Measurements from ENCODE around the gene TBCEL. TPM values are rescaled to one million over a fixed set of nuclear protein-coding genes. Genes with fewer than 3 reads are reported as not detected.

Gene TBCEL
- polyA plus RNA-seq, 1 donor (not counting 4 experiments of a cell fraction or from before 2014, with no cell fraction given): 15.1 TPM

DNA sequence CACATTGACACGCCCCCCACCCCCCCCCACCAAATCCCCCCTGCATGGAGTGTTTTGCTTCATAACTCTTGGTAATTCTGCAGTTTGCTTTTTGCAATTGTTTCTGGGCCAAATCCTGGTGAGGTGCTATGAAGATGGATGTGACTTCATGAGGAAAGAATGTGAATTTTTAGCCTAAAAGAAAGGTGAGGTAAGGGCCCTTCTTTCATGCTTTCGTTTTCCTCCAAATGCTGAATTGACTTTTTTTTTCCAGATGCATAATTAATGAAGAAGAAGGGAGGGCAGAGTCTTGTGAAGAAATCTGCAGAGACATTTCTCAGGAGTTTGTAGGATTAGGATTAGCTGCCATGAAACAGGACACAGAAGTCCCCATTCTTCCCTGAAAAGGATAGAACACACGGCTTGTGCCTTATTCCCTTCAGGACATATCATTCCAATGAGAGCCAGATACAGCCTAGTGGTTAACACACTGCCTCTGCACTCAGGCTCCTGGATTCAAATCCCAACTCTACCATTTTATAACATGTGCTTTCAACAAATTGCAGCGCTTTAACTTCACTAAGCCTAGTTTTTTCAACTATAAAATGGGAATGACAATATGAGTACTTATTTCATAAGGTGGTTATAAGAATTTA is 19.6 kb upstream of the TBCEL start:
- Histone ChIP-seq H3K79me2 (ENCODE audit: control insufficient read depth, insufficient read depth, low read length) (no peaks in the 10 kb centered on the region), H3K36me3 (ENCODE audit: control insufficient read depth in 2 of 2, extremely low read depth in 1 of 2, insufficient read depth in 2 of 2, low read length in 2 of 2) (no peaks in the 10 kb centered on the region), H3K4me1 (ENCODE audit: control insufficient read depth, extremely low read depth, insufficient read depth, low read length) (no peaks in the 10 kb centered on the region), H3K9ac (ENCODE audit: control insufficient read depth, extremely low read depth, insufficient read depth, low read length) (no peak overlapping the region), H3K4me2 (ENCODE audit: control insufficient read depth, extremely low read depth, insufficient read depth, low read depth, low read length) (no peak overlapping the region), H3K9me1 (ENCODE audit: control insufficient read depth, extremely low read depth, insufficient read depth, low read length) (no peaks in the 10 kb centered on the region), H3K27ac (ENCODE audit: control insufficient read depth, insufficient read depth, low read length) (no peak overlapping the region), H4K20me1 (ENCODE audit: control insufficient read depth, extremely low read depth, insufficient read depth, low read length) (no peaks in the 10 kb centered on the region), H3K27me3 (ENCODE audit: control insufficient read depth, extremely low read depth, insufficient read depth, low read length) (no peaks in the 10 kb centered on the region), H3K9me3 (ENCODE audit: control insufficient read depth, low read depth, low read length) (no peaks in the 10 kb centered on the region), H3K4me3 (ENCODE audit: control insufficient read depth in 2 of 3, extremely low read depth in 1 of 3, insufficient read depth in 2 of 3, low read depth in 1 of 3, low read length in 3 of 3) (no peak overlapping the region), H2AFZ (ENCODE audit: control insufficient read depth, low read length) (no peak overlapping the region)
- dilution Hi-C loops (cut with MboI; ENCODE audit: extremely low pct_ligation_motif_present, low sequenced_read_pairs): no loop called here
- FAIRE-seq (no peak), DNase-seq (ENCODE audit: low read depth, low spot score) (no peak)
- TF ChIP-seq CTCF (optimal IDR thresholded peaks at IDR 0.05 in 1 of 3, IDR thresholded peaks at IDR 0.05 in 1 of 3, conservative IDR thresholded peaks at IDR 0.05 in 1 of 3; ENCODE audit: extremely low read depth in 1 of 3, insufficient read depth in 2 of 3, low read length in 3 of 3) (no peak), EZH2 (IDR thresholded peaks at IDR 0.05; ENCODE audit: low read length) (no peak)

GRCh38 chr11:121006922-121007321 is 17.0 kb upstream of the TBCEL start:
- Histone ChIP-seq H3K9ac (ENCODE audit: control insufficient read depth, extremely low read depth, insufficient read depth, low read length) (no peak overlapping the region), H3K9me3 (ENCODE audit: control insufficient read depth, low read depth, low read length) (no peaks in the 10 kb centered on the region), H3K4me1 (ENCODE audit: control insufficient read depth, extremely low read depth, insufficient read depth, low read length) (no peaks in the 10 kb centered on the region), H3K27ac (ENCODE audit: control insufficient read depth, insufficient read depth, low read length) (no peak overlapping the region), H3K36me3 (ENCODE audit: control insufficient read depth in 2 of 2, extremely low read depth in 1 of 2, insufficient read depth in 2 of 2, low read length in 2 of 2) (no peaks in the 10 kb centered on the region), H3K79me2 (ENCODE audit: control insufficient read depth, insufficient read depth, low read length) (no peaks in the 10 kb centered on the region), H3K4me2 (ENCODE audit: control insufficient read depth, extremely low read depth, insufficient read depth, low read depth, low read length) (no peak overlapping the region), H3K4me3 (ENCODE audit: control insufficient read depth in 2 of 3, extremely low read depth in 1 of 3, insufficient read depth in 2 of 3, low read depth in 1 of 3, low read length in 3 of 3) (no peak overlapping the region), H2AFZ (ENCODE audit: control insufficient read depth, low read length) (no peak overlapping the region), H3K27me3 (ENCODE audit: control insufficient read depth, extremely low read depth, insufficient read depth, low read length) (no peaks in the 10 kb centered on the region), H3K9me1 (ENCODE audit: control insufficient read depth, extremely low read depth, insufficient read depth, low read length) (no peaks in the 10 kb centered on the region), H4K20me1 (ENCODE audit: control insufficient read depth, extremely low read depth, insufficient read depth, low read length) (no peaks in the 10 kb centered on the region)
- DNase-seq (ENCODE audit: low read depth, low spot score) (no peak), FAIRE-seq (no peak)
- TF ChIP-seq EZH2 (IDR thresholded peaks at IDR 0.05; ENCODE audit: low read length) (no peak), CTCF (optimal IDR thresholded peaks at IDR 0.05 in 1 of 3, IDR thresholded peaks at IDR 0.05 in 1 of 3, conservative IDR thresholded peaks at IDR 0.05 in 1 of 3; ENCODE audit: extremely low read depth in 1 of 3, insufficient read depth in 2 of 3, low read length in 3 of 3) (no peak)
- dilution Hi-C loops (cut with MboI; ENCODE audit: extremely low pct_ligation_motif_present, low sequenced_read_pairs): no loop called here

Data from keratinocyte (primary cell).